HFF-Myc (cell line): ENCODE measurements around the gene MN1.

Experiments
- DNase-seq: peaks from one replicate; pipeline ENCODE4 v3.0.0-alpha.2; 2011; ENCODE audit warnings: low read depth; ENCODE audit errors: extremely low read depth
- H3K4me3 ChIP-seq: replicated peaks from 2 replicates; pipeline ENCODE4 v1.5.1; 2011; ENCODE audit warnings: low read depth, mild to moderate bottlenecking, control low read depth, low read length
- CTCF ChIP-seq: IDR thresholded peaks from 2 replicates; pipeline ENCODE4 v1.5.1; 2012; ENCODE audit warnings: mild to moderate bottlenecking, low read depth, low read length, control low read depth; ENCODE audit errors: missing control alignments

Gene MN1

GRCh38 chr22:27777128-27777527 lies 24.4 kb downstream of the MN1 start:
- no peak for TF ChIP-seq CTCF
- no peak overlapping the region for H3K4me3 ChIP-seq
- no peak for DNase-seq

DNA sequence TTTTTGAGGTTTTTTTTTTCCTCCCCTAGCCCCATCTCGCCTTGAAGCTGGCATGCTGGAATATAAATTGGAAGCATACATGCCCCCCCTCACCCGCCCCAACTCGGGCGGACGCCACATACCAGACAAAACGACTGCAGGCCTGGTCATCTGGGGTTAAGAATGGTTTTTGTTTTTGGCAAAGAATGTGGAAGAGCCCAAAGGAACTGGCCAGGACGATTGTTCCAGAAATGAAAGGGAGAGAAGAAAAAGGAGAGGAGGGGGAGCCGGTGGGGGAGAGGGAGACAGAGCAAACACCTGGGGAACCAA lies 25.0 kb downstream of the MN1 start:
- H3K4me3 ChIP-seq, result no peak overlapping the region
- no peak for TF ChIP-seq CTCF
- DNase-seq, result no peak

DNA sequence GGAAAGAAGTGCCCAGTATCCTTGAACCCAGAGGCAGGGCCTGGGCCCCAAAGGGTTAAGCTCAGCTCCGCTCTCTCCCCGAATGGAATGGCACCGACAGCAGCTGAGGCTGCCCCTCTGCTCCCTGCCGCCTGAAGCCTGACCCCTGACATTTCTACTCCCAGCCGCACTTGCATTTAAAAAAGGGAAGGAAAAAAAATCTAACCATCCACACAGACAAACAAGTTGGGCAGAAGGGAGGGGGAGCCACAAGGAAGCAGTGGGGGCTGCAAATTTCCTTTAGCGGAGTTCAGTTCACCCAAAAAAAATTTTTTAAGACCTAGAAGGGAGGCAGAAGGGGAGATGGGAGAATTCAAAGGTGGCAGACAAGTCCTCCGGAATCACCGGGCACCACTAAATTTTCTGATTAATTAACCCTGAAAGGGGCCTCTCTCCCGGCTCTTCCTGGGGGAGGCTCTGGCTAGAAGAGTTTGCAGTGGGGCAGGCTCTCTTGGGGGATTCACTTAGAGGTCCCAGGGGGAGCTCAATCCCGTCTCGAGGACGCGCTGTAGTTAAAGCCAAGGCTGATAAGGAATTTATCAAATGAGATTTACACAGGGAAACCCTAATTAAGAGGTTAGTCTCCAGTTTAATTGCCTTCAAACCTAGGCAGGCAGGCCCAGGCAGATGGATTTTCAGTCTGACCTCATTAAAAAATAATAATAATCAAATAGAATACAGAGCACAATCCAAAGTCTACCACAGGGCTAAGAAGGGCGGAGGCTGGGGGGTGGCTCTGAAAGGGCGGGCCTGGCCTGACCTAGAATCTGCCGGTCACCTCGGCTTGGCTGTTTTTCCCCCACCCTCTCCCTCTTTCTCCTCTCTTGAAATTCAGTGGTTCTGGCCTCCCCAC lies 25.6 kb downstream of the MN1 start:
- TF ChIP-seq CTCF, result no peak
- DNase-seq, result no peak
- H3K4me3 ChIP-seq, result no peak overlapping the region

DNA sequence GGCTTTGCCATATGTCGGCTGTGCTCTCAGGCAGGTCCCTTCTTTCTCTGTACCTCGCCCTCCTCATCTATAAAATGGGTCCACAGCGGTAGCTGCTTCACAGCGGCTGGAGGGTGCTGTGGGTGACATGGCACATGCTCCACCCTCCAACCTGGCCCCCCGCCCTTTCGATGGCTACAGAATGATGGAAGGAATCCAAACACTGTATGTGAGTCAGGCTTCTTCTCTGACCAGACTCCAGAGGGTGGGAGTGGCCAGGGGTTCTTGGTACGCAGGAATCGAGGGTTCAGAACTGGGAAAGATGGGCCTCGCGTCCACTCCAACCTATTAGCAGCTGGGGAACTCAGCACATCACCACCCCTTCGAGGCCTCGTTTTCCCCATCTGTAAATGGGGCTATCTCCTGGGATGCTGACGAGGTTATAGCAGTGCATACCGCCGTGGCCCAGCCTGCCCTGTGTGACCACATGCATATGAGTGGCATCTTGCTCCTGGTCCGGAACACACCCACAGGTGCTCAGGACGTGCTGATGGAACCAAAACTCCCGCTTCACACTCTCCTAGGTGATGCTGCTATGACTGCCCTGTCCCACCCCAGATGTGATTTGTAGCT lies 26.4 kb downstream of the MN1 start:
- H3K4me3 ChIP-seq, result no peak overlapping the region
- no peak for TF ChIP-seq CTCF
- no peak for DNase-seq

DNA sequence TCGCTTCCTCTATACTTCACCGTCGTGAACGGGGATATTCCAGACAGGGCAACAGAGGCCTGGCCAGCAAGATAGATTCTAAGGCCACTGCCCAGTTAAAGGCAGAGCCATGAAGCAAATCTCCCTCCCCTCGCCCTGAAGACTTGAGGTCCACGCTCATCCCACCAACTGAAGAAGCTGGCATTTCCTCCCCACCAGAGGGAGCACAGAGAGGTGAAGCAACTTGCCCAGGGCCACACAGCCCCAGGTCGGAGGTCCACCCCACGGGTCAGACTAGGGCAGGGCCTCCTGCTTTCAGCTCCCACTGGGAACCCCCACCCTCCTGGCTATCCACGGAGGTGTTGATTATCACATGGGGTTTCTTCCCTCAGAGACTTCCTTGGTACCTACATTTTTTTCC lies 27.4 kb downstream of the MN1 start:
- no peak for TF ChIP-seq CTCF
- no peak for DNase-seq
- H3K4me3 ChIP-seq, result no peak overlapping the region

GRCh38 chr22:27772984-27773498 lies 28.5 kb downstream of the MN1 start:
- H3K4me3 ChIP-seq, result no peak overlapping the region
- no peak for TF ChIP-seq CTCF
- DNase-seq, result no peak
